Urothelium cell line (cell line): ENCODE measurements around the gene TPTE2.
"Not testable (repeated sequence)": the region's sequence is repeated elsewhere in the genome, so short reads cannot be mapped to it uniquely, and the experiment has no call there.

Source experiments
- DNase-seq: peaks from one replicate; pipeline ENCODE4 v3.0.0; 2011; ENCODE audit warnings: low spot score, mixed read lengths
- FAIRE-seq: peaks from 2 replicates; lab custom pipeline; 2011; peaks lifted over from hg19 to GRCh38; lab: Jason Lieb, UNC

The TPTE2 gene

GRCh38 chr13:19567820-19568534 lies 6.6 kb upstream of the TPTE2 start:
- no peak for DNase-seq
- no peak for FAIRE-seq

GRCh38 chr13:19561585-19561984 lies 253 bp upstream of the TPTE2 start:
- no peak for FAIRE-seq
- no peak for DNase-seq

- not testable (repeated sequence) for DNase-seq, FAIRE-seq
Observed at GRCh38 chr13:19560672-19561071, 660 bp downstream of the TPTE2 start.

- not testable (repeated sequence) for DNase-seq, FAIRE-seq
Observed at GRCh38 chr13:19559739-19560138, 1.6 kb downstream of the TPTE2 start.

- DNase-seq, FAIRE-seq: not testable (repeated sequence)
Observed at GRCh38 chr13:19557287-19557686, 4.0 kb downstream of the TPTE2 start.

GRCh38 chr13:19549245-19549644 lies 12.1 kb downstream of the TPTE2 start:
- FAIRE-seq, DNase-seq: not testable (repeated sequence)

GRCh38 chr13:19525634-19526033 lies 35.7 kb downstream of the TPTE2 start:
- not testable (repeated sequence) for FAIRE-seq, DNase-seq

- FAIRE-seq = no peak
- no peak for DNase-seq
Observed at GRCh38 chr13:19519049-19519448, 42.3 kb downstream of the TPTE2 start.

GRCh38 chr13:19507623-19508022 lies 53.7 kb downstream of the TPTE2 start:
- FAIRE-seq, DNase-seq: not testable (repeated sequence)

GRCh38 chr13:19460126-19460525 lies 101.2 kb downstream of the TPTE2 start:
- not testable (repeated sequence) for DNase-seq, FAIRE-seq

GRCh38 chr13:19439056-19439686 lies 122.2 kb downstream of the TPTE2 start:
- not testable (repeated sequence) for FAIRE-seq, DNase-seq

- FAIRE-seq, DNase-seq: not testable (repeated sequence)
Observed at GRCh38 chr13:19437780-19438179, 123.6 kb downstream of the TPTE2 start.

- not testable (repeated sequence) for FAIRE-seq, DNase-seq
Observed at GRCh38 chr13:19422236-19422635, 139.1 kb downstream of the TPTE2 start.

- FAIRE-seq, DNase-seq: not testable (repeated sequence)
Observed at GRCh38 chr13:19412494-19412893, 148.8 kb downstream of the TPTE2 start.

GRCh38 chr13:19382746-19383511 lies 178.4 kb downstream of the TPTE2 start:
- FAIRE-seq, DNase-seq: not testable (repeated sequence)

GRCh38 chr13:19382111-19382510 lies 179.2 kb downstream of the TPTE2 start:
- no peak for FAIRE-seq

More at GRCh38 chr13:19382111-19382510, 179.2 kb downstream of the TPTE2 start:
- DNase-seq = no peak
